RWPE1 (cell line): ENCODE data around the gene TTC38.
A peak's percentile ranks its signal among the peaks of the same experiment; 100 is the strongest.

Source experiments
- CTCF ChIA-PET: fragments of 350-600 bp; sonication (Branson Sonifier 250); formaldehyde crosslinking; extraction: SDS; loops from one replicate; lab custom pipeline; 2021; lab: Yijun Ruan, JAX
- POLR2A ChIA-PET: fragments of 400-600 bp; formaldehyde crosslinking; extraction: SDS; loops from one replicate; lab custom pipeline; 2020; ENCODE audit warnings: antibody characterized with exemption; ENCODE audit not compliant: low non-redundant PET; lab: Yijun Ruan, JAX
- DNase-seq: peaks from one replicate; pipeline ENCODE4 v3.0.0; 2012; ENCODE audit warnings: low spot score
- H3K27ac ChIP-seq: fragments of 450-650 bp; 2 replicates; pipeline ENCODE4 v1.5.1; 2017
- TF ChIP-seq, protein P1 (sequence below): fragments of 450-650 bp; conservative IDR thresholded peaks from 2 replicates; pipeline ENCODE4 v1.5.1; 2017; ENCODE audit warnings: low read depth, mild to moderate bottlenecking

TTC38 gene

GRCh38 chr22:46297151-46297812, 29.5 kb downstream of the TTC38 start:
- peak; percentile 17 for DNase-seq
- CTCF ChIA-PET: interaction anchor here (0.6 kb wide), 1 partner anchor 11 kb away, joined by 3 read pairs; no protein-coding TSS in a partner anchor
- POLR2A ChIA-PET: no interaction called here
- TF ChIP-seq, protein P1, sequence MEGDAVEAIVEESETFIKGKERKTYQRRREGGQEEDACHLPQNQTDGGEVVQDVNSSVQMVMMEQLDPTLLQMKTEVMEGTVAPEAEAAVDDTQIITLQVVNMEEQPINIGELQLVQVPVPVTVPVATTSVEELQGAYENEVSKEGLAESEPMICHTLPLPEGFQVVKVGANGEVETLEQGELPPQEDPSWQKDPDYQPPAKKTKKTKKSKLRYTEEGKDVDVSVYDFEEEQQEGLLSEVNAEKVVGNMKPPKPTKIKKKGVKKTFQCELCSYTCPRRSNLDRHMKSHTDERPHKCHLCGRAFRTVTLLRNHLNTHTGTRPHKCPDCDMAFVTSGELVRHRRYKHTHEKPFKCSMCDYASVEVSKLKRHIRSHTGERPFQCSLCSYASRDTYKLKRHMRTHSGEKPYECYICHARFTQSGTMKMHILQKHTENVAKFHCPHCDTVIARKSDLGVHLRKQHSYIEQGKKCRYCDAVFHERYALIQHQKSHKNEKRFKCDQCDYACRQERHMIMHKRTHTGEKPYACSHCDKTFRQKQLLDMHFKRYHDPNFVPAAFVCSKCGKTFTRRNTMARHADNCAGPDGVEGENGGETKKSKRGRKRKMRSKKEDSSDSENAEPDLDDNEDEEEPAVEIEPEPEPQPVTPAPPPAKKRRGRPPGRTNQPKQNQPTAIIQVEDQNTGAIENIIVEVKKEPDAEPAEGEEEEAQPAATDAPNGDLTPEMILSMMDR: no peak
- peak overlapping the region; percentile 90 for H3K27ac ChIP-seq

DNA sequence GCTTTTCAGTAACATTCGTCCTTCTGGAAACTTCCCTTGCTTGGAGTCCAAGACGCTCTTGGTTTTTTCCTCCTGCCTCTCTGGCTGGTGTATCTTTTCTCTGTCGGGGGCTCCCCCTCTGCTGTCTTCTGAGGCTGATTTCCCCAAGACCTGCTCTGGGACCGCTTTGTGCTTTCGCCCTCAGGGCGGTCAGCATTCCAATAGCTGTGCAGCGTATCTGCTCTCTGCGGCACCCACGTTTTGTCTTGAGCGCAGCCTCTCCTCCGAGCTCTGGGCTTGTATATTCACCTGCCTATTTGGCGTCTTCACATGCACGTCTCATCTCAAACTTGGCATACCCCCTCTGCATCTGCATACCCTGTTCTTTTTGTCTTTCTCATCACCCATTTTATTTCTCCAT, 31.3 kb downstream of the TTC38 start:
- TF ChIP-seq, protein P1: no peak
- no peak overlapping the region for H3K27ac ChIP-seq
- POLR2A ChIA-PET: no interaction called here
- CTCF ChIA-PET: no interaction called here
- no peak for DNase-seq

GRCh38 chr22:46300491-46300890, 32.7 kb downstream of the TTC38 start:
- ChIA-PET POLR2A (no interaction called here), CTCF (no interaction called here)
- no peak for DNase-seq
- H3K27ac ChIP-seq: no peak overlapping the region
- TF ChIP-seq, protein P1: no peak

DNA sequence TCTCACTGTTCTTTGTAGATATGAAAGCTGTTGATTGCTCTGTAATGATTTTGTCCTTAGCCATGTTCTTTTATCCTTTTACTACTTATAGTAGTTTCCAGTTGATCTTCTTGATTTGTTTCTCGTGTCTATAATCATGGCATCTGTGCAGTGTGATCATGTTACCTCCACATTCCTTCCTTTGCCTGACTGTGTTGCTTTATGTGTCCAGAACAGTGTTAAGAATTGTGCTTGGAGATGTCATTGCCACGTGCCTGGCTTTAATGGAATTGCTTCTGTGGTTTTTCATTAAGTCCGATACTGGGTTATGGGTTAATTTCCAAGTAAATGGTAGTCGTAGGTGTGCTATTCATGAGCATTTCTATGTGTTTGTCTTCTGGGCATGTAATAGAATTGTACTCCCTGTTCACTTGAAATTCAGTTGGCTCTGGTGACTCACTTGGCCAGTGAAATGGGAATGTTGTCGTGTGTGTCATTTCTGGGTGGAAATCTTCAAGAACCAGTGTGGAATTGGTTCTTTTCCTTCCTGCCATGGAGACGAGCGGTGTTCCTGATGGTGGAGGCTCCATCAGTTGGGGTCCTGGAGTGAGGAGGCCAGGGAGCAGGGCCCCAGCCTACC, 35.6 kb downstream of the TTC38 start:
- CTCF ChIA-PET: interaction anchor here (0.7 kb wide), 1 partner anchor 12 kb away, joined by 5 read pairs; no protein-coding TSS in a partner anchor
- TF ChIP-seq, protein P1: no peak
- DNase-seq: no peak
- POLR2A ChIA-PET: no interaction called here
- H3K27ac ChIP-seq: no peak overlapping the region

DNA sequence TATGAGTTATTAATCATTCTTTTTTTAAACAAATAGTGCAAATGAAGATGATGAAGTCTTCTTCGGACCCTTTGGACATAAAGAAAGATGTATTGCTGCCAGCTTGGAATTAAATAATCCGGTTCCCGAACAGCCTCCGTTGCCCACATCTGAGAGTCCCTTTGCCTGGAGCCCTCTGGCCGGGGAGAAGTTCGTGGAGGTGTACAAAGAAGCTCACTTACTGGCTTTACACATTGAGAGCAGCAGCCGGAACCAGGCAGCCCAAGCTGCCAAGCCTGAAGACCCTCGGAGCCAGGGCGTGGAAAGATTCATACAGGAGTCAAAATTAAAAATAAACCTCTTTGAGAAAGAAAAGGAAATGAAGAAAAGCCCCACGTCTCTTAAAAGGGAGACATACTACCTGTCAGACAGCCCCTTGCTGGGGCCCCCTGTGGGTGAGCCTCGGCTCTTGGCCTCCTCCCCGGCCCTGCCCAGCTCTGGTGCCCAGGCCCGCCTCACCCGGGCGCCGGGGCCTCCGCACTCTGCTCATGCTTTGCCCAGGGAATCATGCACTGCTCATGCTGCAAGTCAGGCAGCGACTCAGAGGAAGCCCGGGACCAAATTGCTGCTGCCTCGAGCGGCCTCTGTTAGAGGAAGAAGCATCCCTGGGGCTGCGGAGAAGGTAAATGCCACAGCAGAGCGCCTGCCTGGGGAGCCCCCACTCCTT, 40.6 kb downstream of the TTC38 start:
- ChIA-PET POLR2A (no interaction called here), CTCF (interaction anchor here (0.6 kb wide), 1 partner anchor 12 kb away, joined by 3 read pairs; no protein-coding TSS in a partner anchor)
- DNase-seq: no peak
- no peak overlapping the region for H3K27ac ChIP-seq
- TF ChIP-seq, protein P1: no peak

DNA sequence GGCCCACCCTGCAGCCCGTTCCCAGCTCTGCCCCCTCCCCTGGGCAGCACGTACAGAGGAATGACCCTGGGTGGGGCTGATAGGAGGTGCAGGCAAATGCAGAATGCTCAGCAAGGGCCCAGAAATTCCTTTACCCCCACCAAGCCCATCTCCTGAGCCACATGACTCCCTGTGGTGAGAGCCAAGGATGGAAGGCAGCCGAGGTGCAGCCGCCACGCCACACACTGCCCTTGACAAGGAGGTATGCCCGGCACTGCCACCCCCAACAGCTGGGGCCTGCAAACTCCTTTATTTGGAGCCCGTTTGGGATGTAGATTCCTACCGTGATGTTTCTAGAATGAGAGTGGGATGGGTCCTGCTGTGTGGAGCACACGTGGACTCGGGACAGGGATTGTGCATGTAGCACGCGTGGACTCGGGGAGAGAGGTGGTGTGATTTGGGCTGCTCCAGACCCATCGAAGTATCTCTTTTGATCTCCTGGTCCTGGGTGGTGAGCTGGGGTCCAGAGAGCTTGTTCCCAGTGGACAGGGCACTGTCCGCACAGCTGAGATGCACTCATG, 41.8 kb downstream of the TTC38 start:
- CTCF ChIA-PET: no interaction called here
- H3K27ac ChIP-seq: no peak overlapping the region
- TF ChIP-seq, protein P1: no peak
- POLR2A ChIA-PET: no interaction called here
- DNase-seq: no peak
